ENCODE results near the gene ARL2BP.

The ARL2BP gene

GRCh38 chr16:57299009-57299718 lies 54.1 kb downstream of the ARL2BP start:
- TF ChIP-seq POLR2A (IDR thresholded peaks at IDR 0.05; ENCODE audit: low read length) (no peak), GATA1 (IDR thresholded peaks at IDR 0.05; ENCODE audit: low read depth, low read length) (no peak)
- no peak for DNase-seq

- TF ChIP-seq GATA1 (IDR thresholded peaks at IDR 0.05; ENCODE audit: low read depth, low read length) (no peak), POLR2A (IDR thresholded peaks at IDR 0.05; ENCODE audit: low read length) (no peak)
- peak; percentile 94 to 97 for DNase-seq
Observed at GRCh38 chr16:57299719-57300386, 54.8 kb downstream of the ARL2BP start.

GRCh38 chr16:57300387-57301125 lies 55.5 kb downstream of the ARL2BP start:
- DNase-seq = peak; percentile 99 to 100
- no peak for TF ChIP-seq GATA1 (IDR thresholded peaks at IDR 0.05; ENCODE audit: low read depth, low read length)
- no peak for TF ChIP-seq POLR2A (IDR thresholded peaks at IDR 0.05; ENCODE audit: low read length)

GRCh38 chr16:57301126-57301817 lies 56.2 kb downstream of the ARL2BP start:
- TF ChIP-seq POLR2A (IDR thresholded peaks at IDR 0.05; ENCODE audit: low read length) = no peak
- TF ChIP-seq GATA1 (IDR thresholded peaks at IDR 0.05; ENCODE audit: low read depth, low read length) = no peak
- DNase-seq = no peak

Data from erythroblast (primary cell).